Endothelial cell of umbilical vein (primary cell): Measurements from ENCODE around the gene KIF5C. TPM values are rescaled to one million over a fixed set of nuclear protein-coding genes. Genes with fewer than 3 reads are reported as not detected.

Experiments
- BruUV-seq: library from RNA; stranded (reverse); fragments of 400-500 nt; replicated peaks from 2 replicates; lab custom pipeline; 2021; lab: Mats Ljungman, UMichigan
- CTCF ChIA-PET: fragments of 300-600, 350-600 bp; sonication (Branson Sonifier 250); formaldehyde crosslinking; loops from one replicate; lab custom pipeline; 2021; ENCODE audit warnings: antibody characterized with exemption, inconsistent platforms; lab: Charles Lee
- POLR2A ChIA-PET: fragments of 300-600, 350-600 bp; sonication (Branson Sonifier 250); formaldehyde crosslinking; loops from one replicate; lab custom pipeline; 2021; ENCODE audit warnings: antibody characterized with exemption, inconsistent platforms; lab: Charles Lee
- DNase-seq: peaks from one replicate; pipeline ENCODE4 v3.0.0-alpha.2; 2011; ENCODE audit warnings: low read depth, low spot score
- FAIRE-seq: peaks from 2 replicates; lab custom pipeline; 2011; peaks lifted over from hg19 to GRCh38; lab: Jason Lieb, UNC
- H2AFZ ChIP-seq: 2 replicates; pipeline ENCODE4 v1.6.0; 2012; ENCODE audit warnings: low read depth, low read length, control low read depth, inconsistent platforms
- H3K27ac ChIP-seq: 2 replicates; pipeline ENCODE4 v1.5.1; 2011; ENCODE audit warnings: low read depth, mild to moderate bottlenecking, control low read depth, low read length, moderate library complexity; ENCODE audit not compliant: insufficient read depth
- H3K27me3 ChIP-seq, 2 experiments: 2 replicates each; pipeline versions ENCODE4 v1.6.0 to v1.6.1; 2011; ENCODE audit warnings: low read length in 2 of 2, mixed read lengths in 1 of 2; ENCODE audit not compliant: control insufficient read depth in 2 of 2, insufficient read depth in 2 of 2
- H3K36me3 ChIP-seq, 2 experiments: 2 replicates in 1 of 2; 3 replicates in 1 of 2; pipeline ENCODE4 v1.5.1; 2011; ENCODE audit warnings: low read length in 2 of 2, mild to moderate bottlenecking in 1 of 2, moderate library complexity in 1 of 2; ENCODE audit not compliant: control insufficient read depth in 2 of 2, insufficient read depth in 2 of 2; ENCODE audit errors: extremely low read depth in 1 of 2
- H3K4me1 ChIP-seq: 3 replicates; pipeline ENCODE4 v1.5.1; 2011; ENCODE audit warnings: mild to moderate bottlenecking, low read length; ENCODE audit not compliant: control insufficient read depth, insufficient read depth; ENCODE audit errors: extremely low read depth
- H3K4me2 ChIP-seq: 2 replicates; pipeline ENCODE4 v1.6.1; 2011; ENCODE audit warnings: low read length, control low read depth, mixed read lengths; ENCODE audit not compliant: insufficient read depth
- H3K4me3 ChIP-seq, 3 experiments: fragments of 200-600 bp in 1 of 3; sonication (generic), shearing (Covaris generic) in 1 of 3; replicated peaks in 1 of 3; 2 replicates each; pipeline ENCODE4 v1.5.1; 2011 to 2016; ENCODE audit warnings: control low read depth in 3 of 3, low read length in 3 of 3, mild to moderate bottlenecking in 2 of 3, inconsistent platforms in 1 of 3, low read depth in 1 of 3, moderate library complexity in 1 of 3; ENCODE audit not compliant: insufficient read depth in 1 of 3
- H3K79me2 ChIP-seq: 2 replicates; pipeline ENCODE4 v1.6.0; 2012; ENCODE audit warnings: low read length, inconsistent platforms; ENCODE audit not compliant: control insufficient read depth, insufficient read depth
- H3K9ac ChIP-seq: replicated peaks from 2 replicates; pipeline ENCODE3; 2011; ENCODE audit warnings: low read length, control low read depth; ENCODE audit not compliant: insufficient read depth; ENCODE audit errors: extremely low read depth
- H3K9me1 ChIP-seq: replicated peaks from 3 replicates; pipeline ENCODE4 v1.6.0; 2011; ENCODE audit warnings: mild to moderate bottlenecking, low read length; ENCODE audit not compliant: control insufficient read depth, insufficient read depth; ENCODE audit errors: extremely low read depth
- H3K9me3 ChIP-seq: replicated peaks from 2 replicates; pipeline ENCODE4 v1.5.1; 2012; ENCODE audit warnings: low read length, inconsistent platforms; ENCODE audit not compliant: control insufficient read depth, insufficient read depth
- H4K20me1 ChIP-seq: replicated peaks from 2 replicates; pipeline ENCODE3; 2011; ENCODE audit warnings: mild to moderate bottlenecking, low read length; ENCODE audit not compliant: control insufficient read depth, insufficient read depth; ENCODE audit errors: extremely low read depth
- CTCF ChIP-seq, 2 donors: IDR thresholded peaks; 1 replicate in 1 of 2; 2 replicates in 1 of 2; pipeline ENCODE4 v1.5.1; 2011; ENCODE audit warnings: low read length in 2 of 2, mild to moderate bottlenecking in 2 of 2, moderate library complexity in 2 of 2, control low read depth in 1 of 2, inconsistent platforms in 1 of 2, low read depth in 1 of 2; ENCODE audit not compliant: insufficient read depth in 1 of 2; ENCODE audit errors: extremely low read depth in 1 of 2
- GATA2 ChIP-seq: IDR thresholded peaks from 2 replicates; pipeline ENCODE4 v1.7.0; 2011; ENCODE audit warnings: low read depth, mild to moderate bottlenecking, moderate library complexity, mixed read lengths, low read length; ENCODE audit not compliant: insufficient read length, insufficient read depth
- JUN ChIP-seq: IDR thresholded peaks from 2 replicates; pipeline ENCODE4 v1.6.1; 2011; ENCODE audit warnings: borderline replicate concordance, low read depth; ENCODE audit not compliant: insufficient read length, insufficient read depth
- MAX ChIP-seq: IDR thresholded peaks from 2 replicates; pipeline ENCODE4 v1.6.1; 2011; ENCODE audit not compliant: insufficient read depth, insufficient read length
- MYC ChIP-seq: IDR thresholded peaks from one replicate; pipeline ENCODE4 v1.6.1; 2011; ENCODE audit warnings: mild to moderate bottlenecking, low read depth, low read length
- POLR2A ChIP-seq: IDR thresholded peaks from 2 replicates; pipeline ENCODE4 v1.6.1; 2012; ENCODE audit warnings: low read depth, mild to moderate bottlenecking, control low read depth, low read length
- POLR2AphosphoS5 ChIP-seq: IDR thresholded peaks from 2 replicates; pipeline ENCODE4 v1.6.1; 2012; ENCODE audit warnings: low read depth, mild to moderate bottlenecking, control low read depth, low read length, moderate library complexity; ENCODE audit not compliant: insufficient read depth
- dilution Hi-C: fragments of 300-500 bp; cut with MboI; formaldehyde crosslinking; loops from one replicate; pipeline ENCODE4 v1.15.0; 2019; ENCODE audit warnings: low sequenced_read_pairs; ENCODE audit not compliant: extremely low pct_ligation_motif_present
- intact Hi-C: fragments of 100-400 bp; cut with micrococcal nuclease; formaldehyde crosslinking; loops from one replicate; pipeline ENCODE4 v1.10.0; 2022
- polyA plus RNA-seq, 4 experiments: library from polyadenylated mRNA; depleted of rRNA in 3 of 4; stranded (reverse) in 3 of 4; unstranded in 1 of 4; fragments of >200 nt; gene quantifications; 2 replicates each; pipeline versions ENCODE4 v1.2.1 to v1.2.3, GENCODE V29; 2011 to 2012; ENCODE audit warnings: missing spikeins in 1 of 4
- total RNA-seq: library from RNA; stranded (reverse); gene quantifications from 2 replicates; pipeline ENCODE4 v1.2.3, GENCODE V29; 2021

The KIF5C gene
- total and polyA plus RNA-seq, 2 donors (not counting 3 experiments of a cell fraction or from before 2014, with no cell fraction given) = 0.01 to 0.55 TPM

GRCh38 chr2:149058936-149059335 is 183.9 kb downstream of the KIF5C start:
- Histone ChIP-seq H3K4me1 (no peaks in the 10 kb centered on the region), H3K9me1 (no peaks in the 10 kb centered on the region), H3K4me2 (no peak overlapping the region), H3K9ac (no peak overlapping the region), H3K9me3 (no peaks in the 10 kb centered on the region), H3K36me3 (no peaks in the 10 kb centered on the region), H3K27ac (no peak overlapping the region), H2AFZ (no peak overlapping the region), H3K27me3 (peaks cover 0 to 3% of the 10 kb centered on the region in 2 experiments), H3K4me3 (no peak overlapping the region), H4K20me1 (no peaks in the 10 kb centered on the region), H3K79me2 (no peaks in the 10 kb centered on the region)
- CTCF ChIA-PET = interaction anchor here (1.3 kb wide), 1 partner anchor 42 kb away, joined by 3 read pairs; no protein-coding TSS in a partner anchor
- dilution Hi-C loops (no loop called here), intact Hi-C loops (no loop called here)
- POLR2A ChIA-PET = no interaction called here
- no TSS peak for BruUV-seq
- TF ChIP-seq MAX (no peak), JUN (no peak)
- FAIRE-seq = no peak
- no peak for DNase-seq

- Histone ChIP-seq H3K36me3 (no peaks in the 10 kb centered on the region), H3K27ac (no peak overlapping the region), H3K9me1 (no peaks in the 10 kb centered on the region), H3K4me3 (no peak overlapping the region), H3K9me3 (no peaks in the 10 kb centered on the region), H3K79me2 (no peaks in the 10 kb centered on the region), H4K20me1 (no peaks in the 10 kb centered on the region), H3K4me2 (no peak overlapping the region), H3K9ac (no peak overlapping the region), H3K4me1 (no peaks in the 10 kb centered on the region), H2AFZ (no peak overlapping the region), H3K27me3 (peaks cover 0 to 3% of the 10 kb centered on the region in 2 experiments)
- DNase-seq = no peak
- TF ChIP-seq MAX (no peak), MYC (no peak), GATA2 (no peak), POLR2A (no peak), CTCF (IDR thresholded peaks at IDR 0.05; ENCODE audit: extremely low read depth in 1 of 2, insufficient read depth in 1 of 2, low read depth in 1 of 2, low read length in 2 of 2) (no peak), JUN (no peak), POLR2AphosphoS5 (no peak)
- ChIA-PET CTCF (interaction anchor here (1.3 kb wide), 1 partner anchor 43 kb away, joined by 3 read pairs; no protein-coding TSS in a partner anchor), POLR2A (no interaction called here)
- intact Hi-C loops (no loop called here), dilution Hi-C loops (no loop called here)
- BruUV-seq = no TSS peak
- FAIRE-seq = no peak
These were observed 184.8 kb downstream of the KIF5C start for GRCh38 chr2:149059822-149060221.
